H1 (cell line): ENCODE measurements around the gene SYNPO. TPM values are rescaled to one million over a fixed set of nuclear protein-coding genes. Genes with fewer than 3 reads are reported as not detected.

ENCODE experiments used
- CTCF ChIA-PET: fragments of 300-600 bp; sonication (Branson Sonifier 250); formaldehyde crosslinking; loops from one replicate; lab custom pipeline; 2021; ENCODE audit not compliant: partially characterized antibody; lab: Charles Lee
- POLR2A ChIA-PET: fragments of 300-600 bp; sonication (Branson Sonifier 250); formaldehyde crosslinking; loops from one replicate; lab custom pipeline; 2021; ENCODE audit warnings: inconsistent platforms; ENCODE audit not compliant: partially characterized antibody; lab: Charles Lee
- DNase-seq, 2 experiments: peaks; one replicate each; pipeline versions ENCODE4 v3.0.0 to v3.0.0-alpha.2; 2010 to 2022; ENCODE audit warnings: low spot score in 2 of 2, low read depth in 1 of 2, mixed read lengths in 1 of 2
- FAIRE-seq: peaks from 2 replicates; lab custom pipeline; 2011; peaks lifted over from hg19 to GRCh38; lab: Jason Lieb, UNC
- H2AFZ ChIP-seq: 2 replicates; pipeline ENCODE4 v1.8.1; 2012; ENCODE audit warnings: low read length, inconsistent platforms
- H2AK5ac ChIP-seq: 2 replicates; pipeline ENCODE4 v1.6.1; 2013; ENCODE audit warnings: low read depth, low read length
- H2BK120ac ChIP-seq: replicated peaks from 2 replicates; pipeline ENCODE3; 2013; ENCODE audit warnings: low read depth, low read length, inconsistent platforms
- H2BK12ac ChIP-seq: 2 replicates; pipeline ENCODE4 v1.6.1; 2013; ENCODE audit warnings: low read depth, low read length
- H2BK15ac ChIP-seq: 2 replicates; pipeline ENCODE4 v1.6.1; 2013; ENCODE audit warnings: low read length
- H2BK20ac ChIP-seq: 2 replicates; pipeline ENCODE4 v1.6.1; 2013; ENCODE audit warnings: low read length
- H2BK5ac ChIP-seq: 2 replicates; pipeline ENCODE4 v1.6.1; 2013; ENCODE audit warnings: low read depth, low read length
- H3K14ac ChIP-seq: 2 replicates; pipeline ENCODE4 v1.6.1; 2013; ENCODE audit warnings: inconsistent platforms; ENCODE audit not compliant: insufficient read length
- H3K18ac ChIP-seq: 2 replicates; pipeline ENCODE4 v1.6.1; 2013; ENCODE audit warnings: low read length; ENCODE audit errors: extremely low read depth
- H3K23ac ChIP-seq: 2 replicates; pipeline ENCODE4 v1.6.1; 2013; ENCODE audit warnings: inconsistent platforms; ENCODE audit not compliant: insufficient read length
- H3K23me2 ChIP-seq: 2 replicates; pipeline ENCODE4 v1.6.1; 2013; ENCODE audit warnings: low read depth, low read length
- H3K27ac ChIP-seq: 2 replicates; pipeline ENCODE4 v1.6.1; 2011; ENCODE audit warnings: low read depth, low read length, inconsistent platforms
- H3K27me3 ChIP-seq, 4 experiments: replicated peaks in 1 of 4; 1 replicate in 1 of 4; 2 replicates in 3 of 4; pipeline versions ENCODE4 v1.6.1 to v1.8.1; 2011 to 2013; ENCODE audit warnings: low read length in 3 of 4, mild to moderate bottlenecking in 3 of 4, inconsistent platforms in 2 of 4, mixed read lengths in 2 of 4, moderate library complexity in 1 of 4; ENCODE audit not compliant: control insufficient read depth in 3 of 4, insufficient read depth in 3 of 4; ENCODE audit errors: extremely low read depth in 1 of 4
- H3K36me3 ChIP-seq, 4 experiments: 2 replicates each; pipeline versions ENCODE4 v1.6.1 to v1.8.1; 2011 to 2013; ENCODE audit warnings: mild to moderate bottlenecking in 4 of 4, low read length in 3 of 4, moderate library complexity in 2 of 4, control low read depth in 1 of 4, inconsistent platforms in 1 of 4; ENCODE audit not compliant: insufficient read depth in 4 of 4, control insufficient read depth in 2 of 4
- H3K4ac ChIP-seq: replicated peaks from 2 replicates; pipeline ENCODE3; 2013; ENCODE audit warnings: low read length, low read depth, mixed read lengths, inconsistent platforms; ENCODE audit not compliant: insufficient read length
- H3K4me1 ChIP-seq, 4 experiments: replicated peaks in 1 of 4; 1 replicate in 1 of 4; 2 replicates in 3 of 4; pipeline versions ENCODE4 v1.6.1 to v1.8.1; 2011 to 2013; ENCODE audit warnings: low read length in 3 of 4, inconsistent platforms in 2 of 4, mixed read lengths in 1 of 4; ENCODE audit not compliant: insufficient read depth in 4 of 4, control insufficient read depth in 3 of 4
- H3K4me2 ChIP-seq, 2 experiments: 2 replicates each; pipeline versions ENCODE4 v1.6.1 to v1.8.1; 2011 to 2013; ENCODE audit warnings: low read depth in 2 of 2, low read length in 2 of 2, control low read depth in 1 of 2, inconsistent platforms in 1 of 2, mild to moderate bottlenecking in 1 of 2; ENCODE audit not compliant: insufficient read depth in 1 of 2
- H3K4me3 ChIP-seq, 4 experiments: fragments of 200-600, 300-600 bp in 1 of 4; sonication (generic), shearing (Covaris generic), sonication (Bioruptor Twin) in 1 of 4; 2 replicates each; pipeline versions ENCODE4 v1.5.1 to v1.8.1; 2011 to 2016; ENCODE audit warnings: low read length in 4 of 4, low read depth in 3 of 4, control low read depth in 2 of 4, inconsistent platforms in 2 of 4, mild to moderate bottlenecking in 2 of 4, mixed read lengths in 1 of 4, moderate library complexity in 1 of 4; ENCODE audit not compliant: insufficient read depth in 2 of 4; ENCODE audit errors: extremely low read depth in 1 of 4
- H3K56ac ChIP-seq: replicated peaks from 2 replicates; pipeline ENCODE3; 2013; ENCODE audit warnings: low read depth, mild to moderate bottlenecking, mixed read lengths, low read length, inconsistent platforms; ENCODE audit not compliant: insufficient read length
- H3K79me1 ChIP-seq: 2 replicates; pipeline ENCODE4 v1.6.1; 2013; ENCODE audit warnings: low read depth, low read length, control low read depth
- H3K79me2 ChIP-seq, 2 experiments: 2 replicates each; pipeline versions ENCODE4 v1.6.1 to v1.8.1; 2012 to 2013; ENCODE audit warnings: low read length in 2 of 2, mild to moderate bottlenecking in 2 of 2, inconsistent platforms in 1 of 2; ENCODE audit not compliant: insufficient read depth in 2 of 2, control insufficient read depth in 1 of 2
- H3K9ac ChIP-seq, 4 experiments: replicated peaks in 1 of 4; 1 replicate in 1 of 4; 2 replicates in 3 of 4; pipeline versions ENCODE4 v1.6.1 to v1.8.1; 2011 to 2013; ENCODE audit warnings: low read depth in 3 of 4, low read length in 3 of 4, control low read depth in 2 of 4, mild to moderate bottlenecking in 2 of 4, moderate library complexity in 2 of 4, inconsistent platforms in 1 of 4; ENCODE audit errors: extremely low read depth in 1 of 4
- H3K9me3 ChIP-seq, 2 experiments: 2 replicates each; pipeline versions ENCODE4 v1.6.1 to v1.8.1; 2012 to 2013; ENCODE audit warnings: mild to moderate bottlenecking in 2 of 2, moderate library complexity in 2 of 2, control low read depth in 1 of 2, inconsistent platforms in 1 of 2, low read depth in 1 of 2, low read length in 1 of 2, mixed read lengths in 1 of 2; ENCODE audit not compliant: insufficient read depth in 2 of 2
- H4K20me1 ChIP-seq, 2 experiments: replicated peaks in 1 of 2; 2 replicates each; pipeline versions ENCODE3 to v1.8.1; 2011 to 2013; ENCODE audit warnings: inconsistent platforms in 2 of 2, low read length in 2 of 2, mild to moderate bottlenecking in 1 of 2; ENCODE audit not compliant: insufficient read depth in 2 of 2, control insufficient read depth in 1 of 2
- H4K5ac ChIP-seq: 2 replicates; pipeline ENCODE4 v1.6.1; 2013; ENCODE audit warnings: low read length, low read depth, mixed read lengths, inconsistent platforms; ENCODE audit not compliant: insufficient read length
- H4K8ac ChIP-seq: 2 replicates; pipeline ENCODE4 v1.8.0; 2013; ENCODE audit warnings: mild to moderate bottlenecking, moderate library complexity, low read length, inconsistent platforms; ENCODE audit not compliant: insufficient read depth; ENCODE audit errors: extremely low read depth
- H4K91ac ChIP-seq: replicated peaks from 2 replicates; pipeline ENCODE3; 2013; ENCODE audit warnings: low read length, mixed read lengths, inconsistent platforms; ENCODE audit not compliant: insufficient read length
- CEBPB ChIP-seq: IDR thresholded peaks from 2 replicates; pipeline ENCODE4 v1.6.1; 2012; ENCODE audit warnings: low read depth, low read length
- CHD1 ChIP-seq: IDR thresholded peaks from 2 replicates; pipeline ENCODE4 v1.6.1; 2012; ENCODE audit warnings: low read depth, low read length, improper control_type of control experiment
- HDAC2 ChIP-seq, 2 experiments: fragments of 300-600 bp in 1 of 2; sonication (generic) in 1 of 2; IDR thresholded peaks; 2 replicates each; pipeline ENCODE4 v1.6.1; 2011 to 2012; ENCODE audit warnings: low read depth in 2 of 2, low read length in 2 of 2, mild to moderate bottlenecking in 2 of 2, moderate library complexity in 2 of 2, borderline replicate concordance in 1 of 2, inconsistent platforms in 1 of 2
- KDM1A ChIP-seq: fragments of 200-600, 300-600 bp; sonication (generic); IDR thresholded peaks from 2 replicates; pipeline ENCODE4 v1.7.1; 2016; ENCODE audit warnings: mild to moderate bottlenecking, low read length, borderline replicate concordance
- MAX ChIP-seq: IDR thresholded peaks from 2 replicates; pipeline ENCODE4 v1.6.1; 2012; ENCODE audit warnings: inconsistent platforms
- SIN3A ChIP-seq, 2 experiments: IDR thresholded peaks in 1 of 2; conservative IDR thresholded peaks in 1 of 2; 2 replicates each; pipeline ENCODE4 v1.6.1; 2011 to 2012; ENCODE audit warnings: low read length in 2 of 2, improper control_type of control experiment in 1 of 2, low read depth in 1 of 2, mild to moderate bottlenecking in 1 of 2
- SP4 ChIP-seq: IDR thresholded peaks from 2 replicates; pipeline ENCODE4 v1.6.1; 2012; ENCODE audit warnings: low read length, inconsistent platforms
- TEAD4 ChIP-seq: IDR thresholded peaks from 2 replicates; pipeline ENCODE4 v1.6.1; 2012; ENCODE audit warnings: low read depth, low read length, inconsistent platforms, mixed read lengths
- WGBS, 2 experiments: shearing (Covaris generic) in 1 of 2; methylation state at CpG; one replicate each; pipeline versions ENCODE4 v1.1.6 to v1.1.7; 2013 to 2015; ENCODE audit warnings: low lambda C conversion rate in 2 of 2, mixed read lengths in 2 of 2, inconsistent platforms in 1 of 2, low coverage in 1 of 2, missing lambda C conversion rate in 1 of 2; ENCODE audit not compliant: insufficient replicate concordance in 2 of 2, insufficient coverage in 1 of 2, insufficient read length in 1 of 2; ENCODE audit errors: extremely low coverage in 1 of 2, missing lambda C conversion rate in 1 of 2; 5-methylcytosine and 5-hydroxymethylcytosine counted together
- polyA plus RNA-seq, 7 experiments: library from polyadenylated mRNA; depleted of rRNA in 3 of 7; stranded (reverse) in 5 of 7; unstranded in 2 of 7; fragments of >200 nt in 5 of 7; fragments of 200-250 nt in 2 of 7; gene quantifications; 1 replicate in 5 of 7; 2 replicates in 1 of 7; 4 replicates in 1 of 7; pipeline versions ENCODE4 v1.2.1 to v1.2.3, GENCODE V29; 2011 to 2013; ENCODE audit warnings: missing spikeins in 2 of 7, mixed read lengths in 2 of 7
- total RNA-seq: library from RNA; stranded (reverse); fragmentation: NEBNext Ultra II Directional; extraction: Animal tissue kit (Norgen Biotek cat#: 25700); gene quantifications from 2 replicates; pipeline ENCODE4 v1.2.1, GENCODE V29; 2021

Gene SYNPO
- total and polyA plus RNA-seq, 2 of the 8 experiments (the other 6 are each of a cell fraction or from before 2014, with no cell fraction given) = 2.3 TPM

- H2BK20ac ChIP-seq = no peak overlapping the region
- WGBS, 2 experiments = 51% methylated on average over 20 of the region's 21 CpGs; no CpG with 5 or more reads in 1 of the 2 experiments
- ChIA-PET POLR2A (interaction anchor here (0.7 to 1.9 kb wide), 3 partner anchors 9 to 188 kb away, joined by 3 to 6 read pairs (median 3); partner anchors contain the start of gene RPS14), CTCF (interaction anchor here (0.7 to 18.4 kb wide), 4 partner anchors 18 to 75 kb away, joined by 3 to 247 read pairs (median 7); partner anchors contain the start of gene MYOZ3)
- no peak overlapping the region for H2BK5ac ChIP-seq
- no peak overlapping the region for H2BK15ac ChIP-seq
- no peak overlapping the region for H3K9ac ChIP-seq
- H2BK120ac ChIP-seq = no peak overlapping the region
- H3K79me1 ChIP-seq = no peaks in the 10 kb centered on the region
- H4K8ac ChIP-seq = no peak overlapping the region
- no peaks in the 10 kb centered on the region for H3K27me3 ChIP-seq
- no peak overlapping the region for H4K5ac ChIP-seq
- no peaks in the 10 kb centered on the region for H3K23me2 ChIP-seq
- no peak overlapping the region for H3K4ac ChIP-seq
- H3K36me3 ChIP-seq = no peaks in the 10 kb centered on the region
- no peak overlapping the region for H2BK12ac ChIP-seq
- H4K91ac ChIP-seq = no peak overlapping the region
- no peaks in the 10 kb centered on the region for H4K20me1 ChIP-seq
- no peak for TF ChIP-seq CHD1
- no peak for TF ChIP-seq CEBPB
- TF ChIP-seq HDAC2 (IDR thresholded peaks at IDR 0.05; ENCODE audit: borderline replicate concordance in 1 of 2, low read depth in 2 of 2, low read length in 2 of 2) = peak in 1 of 2 experiments; percentile 75; a peak in 1 of 4 replicates
- TF ChIP-seq TEAD4 = peak; percentile 96
- peak in 1 of 2 experiments; percentile 88; a peak in 2 of 4 replicates for TF ChIP-seq SIN3A (conservative IDR thresholded peaks at IDR 0.05 in 1 of 2, IDR thresholded peaks at IDR 0.05 in 1 of 2; ENCODE audit: low read depth in 1 of 2, low read length in 2 of 2)
- 0 out of 2 replicates have a peak, but pooled peaks have one; percentile 7 for TF ChIP-seq MAX
- peak; percentile 85; the same call in 1 of the 2 replicates for TF ChIP-seq KDM1A
- no peak for TF ChIP-seq SP4
- H3K27ac ChIP-seq = no peak overlapping the region
- H3K23ac ChIP-seq = no peak overlapping the region
- FAIRE-seq (no peak), DNase-seq (no peak)
- no peak overlapping the region for H2AK5ac ChIP-seq
- no peak overlapping the region; a peak in 1 of 8 replicates for H3K4me3 ChIP-seq
- H3K4me1 ChIP-seq = peaks cover 0 to 22% (median 12%) of the 10 kb centered on the region in 4 experiments; a peak in 5 of 7 replicates
- no peak overlapping the region for H3K14ac ChIP-seq
- H2AFZ ChIP-seq = no peak overlapping the region
- H3K9me3 ChIP-seq = no peaks in the 10 kb centered on the region
- no peaks in the 10 kb centered on the region for H3K79me2 ChIP-seq
- no peak overlapping the region for H3K56ac ChIP-seq
- no peak overlapping the region for H3K18ac ChIP-seq
- H3K4me2 ChIP-seq = peak overlapping the region; percentile 18 to 50; a peak in 3 of 4 replicates
These were observed 3.0 kb upstream of the SYNPO start for GRCh38 chr5:150637245-150638052.
